SU-DHL-6 (cell line): ENCODE measurements around the gene SLC8A1.

Experiments used
- H2AFZ ChIP-seq: fragments of 200-600 bp; sonication (generic); 2 replicates; pipeline ENCODE4 v1.6.1; 2014; ENCODE audit warnings: low read depth, mild to moderate bottlenecking, moderate library complexity, mixed read lengths, antibody characterized with exemption, low read length; ENCODE audit not compliant: severe bottlenecking
- H3F3A ChIP-seq: fragments of 200-600 bp; shearing (Covaris generic); 2 replicates; pipeline ENCODE4 v1.6.0; 2016; ENCODE audit warnings: antibody characterized with exemption, mild to moderate bottlenecking; ENCODE audit not compliant: insufficient read depth
- H3K27ac ChIP-seq: fragments of 200-600 bp; sonication (generic); 2 replicates; pipeline ENCODE4 v1.5.1; 2016; ENCODE audit warnings: low read depth, mild to moderate bottlenecking, low read length, moderate library complexity, mixed read lengths
- H3K27me3 ChIP-seq: fragments of 200-600 bp; sonication (generic), shearing (Covaris generic); 2 replicates; pipeline ENCODE4 v1.6.0; 2014; ENCODE audit warnings: mild to moderate bottlenecking, low read length
- H3K36me3 ChIP-seq: fragments of 200-600 bp; sonication (generic); 2 replicates; pipeline ENCODE4 v1.6.1; 2014; ENCODE audit warnings: mild to moderate bottlenecking, low read length, mixed read lengths
- H3K4me2 ChIP-seq: fragments of 300-600, 200-600 bp; shearing (Covaris generic), sonication (generic); 2 replicates; pipeline ENCODE4 v1.6.0; 2014; ENCODE audit warnings: low read length, low read depth, mild to moderate bottlenecking; ENCODE audit not compliant: poor library complexity, severe bottlenecking
- H3K4me3 ChIP-seq: fragments of 200-600 bp; sonication (generic); 2 replicates; pipeline ENCODE4 v1.5.1; 2014; ENCODE audit warnings: antibody characterized with exemption, low read length, mild to moderate bottlenecking, mixed read lengths; ENCODE audit not compliant: insufficient read depth, poor library complexity, severe bottlenecking
- H3K79me2 ChIP-seq: fragments of 200-600 bp; sonication (generic); 2 replicates; pipeline ENCODE4 v1.6.1; 2014; ENCODE audit warnings: mild to moderate bottlenecking, low read length, moderate library complexity; ENCODE audit not compliant: insufficient read depth
- H3K9ac ChIP-seq: fragments of 200-600 bp; sonication (generic); 2 replicates; pipeline ENCODE4 v1.7.0; 2014; ENCODE audit warnings: mild to moderate bottlenecking, low read length
- H3K9me2 ChIP-seq: fragments of 200-600 bp; sonication (generic); replicated peaks from 2 replicates; pipeline ENCODE4 v1.6.1; 2014; ENCODE audit warnings: low read length; ENCODE audit not compliant: insufficient read depth
- H3K9me3 ChIP-seq: fragments of 200-600 bp; sonication (generic); 2 replicates; pipeline ENCODE4 v1.6.1; 2014; ENCODE audit warnings: low read length, mixed read lengths; ENCODE audit not compliant: insufficient read depth
- H4K20me1 ChIP-seq: fragments of 200-600 bp; sonication (generic); 2 replicates; pipeline ENCODE4 v1.6.1; 2014; ENCODE audit warnings: low read depth, mild to moderate bottlenecking, antibody characterized with exemption, low read length, moderate library complexity, mixed read lengths
- EZH2phosphoT487 ChIP-seq: fragments of 200-600 bp; sonication (generic), shearing (Covaris generic); conservative IDR thresholded peaks from 2 replicates; pipeline ENCODE4 v1.6.1; 2018; ENCODE audit warnings: mild to moderate bottlenecking, antibody characterized with exemption, low read length, moderate library complexity, mixed read lengths
- TF ChIP-seq, protein P1 (sequence below): fragments of 200-600 bp; sonication (generic); IDR thresholded peaks from one replicate; pipeline ENCODE4 v1.5.1; 2017; ENCODE audit warnings: antibody characterized with exemption, mild to moderate bottlenecking, low read length, moderate library complexity; ENCODE audit not compliant: insufficient read depth, poor library complexity, severe bottlenecking

SLC8A1 gene

DNA sequence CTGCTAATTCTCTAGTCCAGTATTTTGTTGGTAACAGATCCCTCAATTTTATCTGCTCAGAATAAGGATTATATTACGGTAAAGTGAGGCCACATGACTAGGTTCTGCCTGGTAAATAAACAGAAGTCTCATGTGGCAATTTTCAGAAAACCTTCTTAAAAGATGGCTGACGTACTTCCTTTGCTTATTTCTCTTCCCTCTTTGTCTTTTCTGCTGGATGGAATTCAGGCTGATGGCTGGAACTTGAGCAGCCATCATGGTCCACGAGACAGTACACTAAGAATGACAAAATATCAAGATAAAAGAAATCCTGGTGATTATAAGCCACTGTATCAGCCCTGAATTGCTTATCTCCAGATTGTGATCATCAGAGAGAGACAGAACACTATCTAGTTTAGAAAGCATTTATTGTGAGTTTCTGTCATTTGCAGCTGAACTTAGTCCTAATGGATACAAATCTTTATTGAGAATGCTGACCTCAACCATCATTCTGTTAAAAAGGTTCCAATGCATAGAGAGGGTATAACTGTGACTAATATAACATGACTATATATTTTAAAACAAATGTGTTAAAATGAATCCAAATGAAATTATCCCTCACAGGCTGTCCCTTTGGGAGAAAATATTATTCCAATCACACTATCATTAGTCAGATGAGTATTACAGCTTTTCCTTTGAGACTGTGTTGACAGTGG is 31.8 kb upstream of the SLC8A1 start:
- no peaks in the 10 kb centered on the region for H3K9me2 ChIP-seq
- H3K36me3 ChIP-seq, result no peaks in the 10 kb centered on the region
- no peaks in the 10 kb centered on the region for H3K9me3 ChIP-seq
- H3K9ac ChIP-seq, result no peak overlapping the region
- TF ChIP-seq EZH2phosphoT487, result no peak
- TF ChIP-seq, protein P1, sequence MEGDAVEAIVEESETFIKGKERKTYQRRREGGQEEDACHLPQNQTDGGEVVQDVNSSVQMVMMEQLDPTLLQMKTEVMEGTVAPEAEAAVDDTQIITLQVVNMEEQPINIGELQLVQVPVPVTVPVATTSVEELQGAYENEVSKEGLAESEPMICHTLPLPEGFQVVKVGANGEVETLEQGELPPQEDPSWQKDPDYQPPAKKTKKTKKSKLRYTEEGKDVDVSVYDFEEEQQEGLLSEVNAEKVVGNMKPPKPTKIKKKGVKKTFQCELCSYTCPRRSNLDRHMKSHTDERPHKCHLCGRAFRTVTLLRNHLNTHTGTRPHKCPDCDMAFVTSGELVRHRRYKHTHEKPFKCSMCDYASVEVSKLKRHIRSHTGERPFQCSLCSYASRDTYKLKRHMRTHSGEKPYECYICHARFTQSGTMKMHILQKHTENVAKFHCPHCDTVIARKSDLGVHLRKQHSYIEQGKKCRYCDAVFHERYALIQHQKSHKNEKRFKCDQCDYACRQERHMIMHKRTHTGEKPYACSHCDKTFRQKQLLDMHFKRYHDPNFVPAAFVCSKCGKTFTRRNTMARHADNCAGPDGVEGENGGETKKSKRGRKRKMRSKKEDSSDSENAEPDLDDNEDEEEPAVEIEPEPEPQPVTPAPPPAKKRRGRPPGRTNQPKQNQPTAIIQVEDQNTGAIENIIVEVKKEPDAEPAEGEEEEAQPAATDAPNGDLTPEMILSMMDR, result no peak
- no peaks in the 10 kb centered on the region for H3K79me2 ChIP-seq
- H3K27me3 ChIP-seq, result no peaks in the 10 kb centered on the region
- H3K27ac ChIP-seq, result no peak overlapping the region
- no peaks in the 10 kb centered on the region for H3F3A ChIP-seq
- H3K4me3 ChIP-seq, result no peak overlapping the region
- H4K20me1 ChIP-seq, result no peaks in the 10 kb centered on the region
- no peak overlapping the region for H2AFZ ChIP-seq
- H3K4me2 ChIP-seq, result no peak overlapping the region

DNA sequence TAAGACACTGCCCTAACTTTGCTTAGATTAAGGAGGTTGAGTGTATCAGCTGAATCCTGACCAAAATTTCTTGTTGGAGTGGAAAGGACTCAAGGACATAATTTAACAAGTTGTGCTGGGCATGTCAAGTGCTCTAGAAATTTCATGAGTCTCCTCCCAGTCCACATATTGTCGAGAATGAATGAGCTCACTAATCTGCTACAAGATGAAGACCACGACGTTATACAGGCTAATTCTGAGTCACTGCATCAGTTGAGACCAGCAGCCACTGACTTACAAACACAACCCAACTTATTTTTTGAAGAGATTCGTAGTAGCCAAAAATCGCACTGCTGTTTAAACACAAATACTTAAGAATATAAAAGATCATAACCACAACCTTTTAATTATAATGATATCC is 28.7 kb upstream of the SLC8A1 start:
- no peaks in the 10 kb centered on the region for H3K9me3 ChIP-seq
- no peaks in the 10 kb centered on the region for H3K79me2 ChIP-seq
- no peak overlapping the region for H3K4me3 ChIP-seq
- no peak overlapping the region for H3K4me2 ChIP-seq
- no peaks in the 10 kb centered on the region for H3K36me3 ChIP-seq
- H3F3A ChIP-seq, result no peaks in the 10 kb centered on the region
- no peak overlapping the region for H2AFZ ChIP-seq
- TF ChIP-seq, protein P1, result no peak
- TF ChIP-seq EZH2phosphoT487, result no peak
- H3K9ac ChIP-seq, result no peak overlapping the region
- no peaks in the 10 kb centered on the region for H4K20me1 ChIP-seq
- H3K27me3 ChIP-seq, result no peaks in the 10 kb centered on the region
- no peak overlapping the region for H3K27ac ChIP-seq
- no peaks in the 10 kb centered on the region for H3K9me2 ChIP-seq

DNA sequence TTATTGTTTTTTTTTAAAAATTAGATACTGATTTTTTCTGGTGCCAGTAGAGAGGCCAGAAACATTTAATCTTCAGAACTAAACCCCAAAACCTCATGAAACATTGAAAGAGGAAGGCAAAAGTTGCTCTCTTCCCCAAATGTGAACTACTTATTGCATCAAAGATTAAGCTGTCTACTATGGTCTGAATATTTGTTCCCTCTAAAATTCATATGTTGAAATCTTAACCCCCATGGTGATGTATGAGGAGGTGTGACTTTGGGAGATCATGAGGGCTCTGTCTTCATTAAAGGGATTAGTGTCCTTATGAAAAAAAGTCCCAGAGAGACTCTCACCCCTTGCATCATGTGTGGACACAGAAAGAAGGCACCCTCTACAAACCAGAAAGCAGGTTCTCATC is 28.2 kb upstream of the SLC8A1 start:
- no peak for TF ChIP-seq EZH2phosphoT487
- TF ChIP-seq, protein P1, result no peak
- no peaks in the 10 kb centered on the region for H3K79me2 ChIP-seq
- no peak overlapping the region for H3K4me3 ChIP-seq
- H2AFZ ChIP-seq, result no peak overlapping the region
- no peak overlapping the region for H3K4me2 ChIP-seq
- H3F3A ChIP-seq, result no peaks in the 10 kb centered on the region
- H3K36me3 ChIP-seq, result no peaks in the 10 kb centered on the region
- no peaks in the 10 kb centered on the region for H4K20me1 ChIP-seq
- H3K9ac ChIP-seq, result no peak overlapping the region
- no peaks in the 10 kb centered on the region for H3K9me3 ChIP-seq
- H3K27ac ChIP-seq, result no peak overlapping the region
- no peaks in the 10 kb centered on the region for H3K27me3 ChIP-seq
- no peaks in the 10 kb centered on the region for H3K9me2 ChIP-seq
